Glomerular visceral epithelial cell (primary cell): ENCODE results near the gene HMG20A.

Experiments
- DNase-seq: peaks from one replicate; pipeline ENCODE4 v3.0.0-alpha.2; 2016; ENCODE audit errors: extremely low spot score

HMG20A gene

GRCh38 chr15:77499087-77499760 is 78.5 kb downstream of the HMG20A start:
- no peak for DNase-seq

DNA sequence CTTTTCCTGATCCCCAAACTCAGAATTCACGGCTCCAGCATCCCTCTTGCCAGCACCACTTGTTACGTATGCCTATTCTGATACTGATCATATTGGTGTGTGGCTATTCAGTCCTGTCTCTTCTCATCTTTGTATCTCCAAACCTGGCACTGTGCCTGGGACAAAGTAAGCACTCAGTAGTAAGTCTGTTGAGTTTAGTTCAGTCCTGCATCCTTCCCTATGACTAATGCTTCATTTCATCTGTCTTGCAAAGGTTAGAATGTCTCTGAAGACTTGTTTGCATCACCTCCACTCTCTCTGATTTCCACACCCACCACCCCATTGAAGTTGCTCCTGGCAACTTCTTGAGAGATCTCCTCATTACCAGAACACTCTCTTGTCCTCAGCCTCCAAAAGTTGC is 80.3 kb downstream of the HMG20A start:
- no peak for DNase-seq

GRCh38 chr15:77502379-77503095 is 81.8 kb downstream of the HMG20A start:
- no peak for DNase-seq

GRCh38 chr15:77503240-77503639 is 82.6 kb downstream of the HMG20A start:
- no peak for DNase-seq

DNA sequence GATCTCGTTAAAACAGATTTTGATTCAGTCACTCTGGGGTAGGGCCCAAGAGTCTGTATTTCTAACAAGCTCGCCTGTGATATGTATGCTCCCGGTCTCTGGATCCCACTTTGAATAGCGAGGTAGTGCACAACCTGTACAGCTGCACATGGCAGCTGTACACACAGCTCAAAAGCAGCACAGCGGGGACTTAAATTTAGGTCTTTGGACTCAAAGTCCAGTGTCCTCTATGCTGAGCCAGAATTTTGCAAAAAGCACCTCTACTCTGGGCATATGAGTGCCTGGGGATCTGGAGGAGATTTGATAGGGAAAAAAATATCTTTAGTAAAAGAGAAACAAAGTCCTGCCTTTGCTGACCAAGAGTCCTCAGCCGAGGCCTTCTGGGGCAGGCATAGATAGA is 83.1 kb downstream of the HMG20A start:
- DNase-seq, result no peak

DNA sequence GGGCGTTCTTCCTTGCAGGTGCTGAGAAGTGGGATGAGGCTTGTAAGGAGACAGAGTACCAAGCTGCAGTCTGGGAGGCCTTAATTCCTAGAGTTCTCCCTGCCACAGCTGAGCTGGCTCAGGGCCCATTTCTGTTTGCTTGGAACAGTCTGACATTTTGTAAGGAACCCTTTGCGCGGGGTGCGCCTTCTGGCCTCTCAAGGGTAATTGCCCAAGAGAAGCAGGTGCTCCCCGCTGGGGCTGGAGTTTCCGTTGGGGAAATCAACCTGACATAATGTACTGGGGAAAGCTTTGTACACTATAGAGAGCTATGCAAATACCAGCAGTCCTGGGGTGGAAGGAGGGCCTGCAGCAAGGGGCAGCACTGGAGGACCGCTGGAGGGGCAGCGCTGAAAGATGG is 83.6 kb downstream of the HMG20A start:
- DNase-seq, result no peak

- DNase-seq, result no peak
Measured at GRCh38 chr15:77504871-77505270, 84.2 kb downstream of the HMG20A start.

DNA sequence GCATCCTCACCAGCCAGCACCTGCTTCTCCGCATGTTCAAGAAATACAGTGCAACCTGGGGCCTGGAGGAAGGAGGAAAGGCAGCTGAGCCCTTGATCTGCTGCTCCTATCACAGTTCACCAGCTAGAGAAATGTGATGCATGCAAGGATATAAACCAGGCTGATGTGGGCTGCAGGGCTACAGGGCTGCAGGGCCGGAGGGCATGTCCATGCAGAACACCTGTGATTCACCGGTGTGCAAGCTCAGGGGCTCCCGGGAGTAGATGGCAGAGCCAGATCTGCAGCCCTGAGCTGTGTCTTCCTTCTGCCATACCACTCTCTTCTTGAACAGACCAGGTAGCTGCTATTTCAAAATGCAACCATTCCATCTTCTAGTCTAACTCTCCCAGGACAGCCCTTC is 84.9 kb downstream of the HMG20A start:
- DNase-seq, result no peak

GRCh38 chr15:77506311-77507142 is 85.8 kb downstream of the HMG20A start:
- no peak for DNase-seq

GRCh38 chr15:77507143-77507897 is 86.6 kb downstream of the HMG20A start:
- DNase-seq, result no peak

GRCh38 chr15:77507911-77508310 is 87.2 kb downstream of the HMG20A start:
- DNase-seq, result no peak

DNA sequence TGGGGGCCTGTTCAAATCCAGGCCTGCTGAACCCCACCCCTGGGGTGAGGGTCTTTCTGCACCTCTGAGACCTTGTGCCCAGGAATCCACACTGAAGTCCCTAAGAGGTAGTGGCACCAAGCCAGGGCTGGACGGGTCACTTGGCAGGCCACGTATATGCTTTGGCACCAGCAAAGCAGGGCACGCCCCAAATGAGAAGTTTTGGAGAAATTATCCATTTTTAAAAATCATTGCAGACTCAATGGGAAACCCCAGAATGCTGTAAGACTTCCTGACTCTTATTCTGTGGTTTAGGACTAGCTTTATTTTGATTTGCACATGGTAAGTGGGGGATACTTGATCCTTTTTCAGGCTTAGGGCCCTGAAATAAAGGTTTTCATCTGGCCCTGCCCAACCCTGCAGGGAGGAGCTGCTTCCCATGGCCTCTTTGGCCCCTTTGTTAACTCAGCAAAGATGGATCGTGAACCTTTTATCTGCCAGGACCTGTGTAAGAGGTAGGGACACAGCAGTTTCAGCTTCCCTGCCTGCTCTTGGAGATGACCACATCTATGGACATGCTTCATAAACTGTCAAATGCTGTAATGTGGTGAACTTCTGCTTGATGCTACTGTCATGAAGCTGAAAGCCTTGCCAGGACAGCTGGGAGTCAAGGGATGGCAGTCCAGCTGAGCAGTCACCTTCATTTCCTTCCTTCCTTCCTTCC is 88.0 kb downstream of the HMG20A start:
- DNase-seq, result peak; percentile 63

GRCh38 chr15:77510066-77511057 is 89.7 kb downstream of the HMG20A start:
- DNase-seq, result no peak

GRCh38 chr15:77511869-77512268 is 91.2 kb downstream of the HMG20A start:
- no peak for DNase-seq

DNA sequence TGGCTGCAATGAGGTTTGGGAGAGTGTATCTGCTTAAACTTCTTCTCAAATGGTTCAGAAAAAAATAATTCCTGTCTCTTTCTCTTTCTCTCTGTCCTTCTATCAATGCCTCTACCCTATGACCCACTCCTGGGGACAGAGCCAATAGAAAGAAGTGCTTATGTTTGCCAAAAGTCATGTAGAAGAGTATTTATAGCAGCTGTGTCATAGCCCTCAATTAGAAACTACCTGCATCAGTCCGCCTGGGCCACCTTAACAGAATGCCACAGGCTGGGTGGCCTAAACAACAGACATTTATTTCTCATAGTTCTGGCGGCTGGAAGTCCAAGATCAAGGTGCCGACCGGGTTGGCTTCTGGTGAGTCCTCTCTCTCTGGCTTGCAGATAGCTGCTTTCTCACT is 92.5 kb downstream of the HMG20A start:
- no peak for DNase-seq

- DNase-seq, result no peak
Measured at GRCh38 chr15:77514641-77515402, 94.1 kb downstream of the HMG20A start.

DNA sequence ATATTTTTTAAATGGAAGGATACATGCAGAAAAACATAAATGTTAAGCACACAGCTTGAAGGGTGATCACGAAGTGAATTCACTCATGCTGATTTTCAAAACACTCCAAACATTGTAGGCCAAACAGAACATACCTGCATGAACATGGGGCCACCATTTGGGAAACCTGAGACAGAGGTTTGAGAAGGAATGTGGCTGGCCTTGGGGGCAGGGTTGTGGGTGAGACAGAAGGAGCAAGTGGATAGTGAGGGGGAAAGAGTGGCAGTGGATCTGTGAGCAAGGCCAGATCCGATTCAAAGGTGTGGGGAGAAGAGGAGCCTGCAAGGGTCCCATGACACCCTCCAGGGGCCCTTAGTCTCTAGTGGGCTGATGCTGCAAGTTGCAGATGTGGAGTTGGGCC is 94.9 kb downstream of the HMG20A start:
- DNase-seq, result no peak

DNA sequence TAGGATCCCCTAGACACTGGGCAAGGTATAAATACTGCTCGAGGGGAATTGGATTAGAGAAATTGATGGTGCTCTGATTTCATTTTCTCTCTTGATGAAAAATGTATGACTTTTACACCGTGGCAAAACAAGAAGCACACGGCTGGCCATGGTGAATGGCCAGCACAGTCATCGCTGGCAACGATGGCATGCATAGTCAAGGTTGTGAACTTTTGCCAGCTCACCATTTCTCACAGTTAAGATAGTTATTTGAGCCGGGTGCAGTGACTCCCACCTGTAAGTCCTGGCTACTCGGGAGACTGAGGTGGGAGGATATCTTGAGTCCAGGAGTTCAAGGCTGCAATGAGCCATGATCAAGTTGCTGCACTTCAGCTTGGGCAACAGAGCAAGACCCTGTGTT is 95.4 kb downstream of the HMG20A start:
- no peak for DNase-seq

GRCh38 chr15:77516786-77517185 is 96.1 kb downstream of the HMG20A start:
- no peak for DNase-seq
